HCT116 (cell line): ENCODE results near the gene STK39. TPM values are rescaled to one million over a fixed set of nuclear protein-coding genes. Genes with fewer than 3 reads are reported as not detected.

ENCODE experiments used
- ATAC-seq: fragments of 200-7000 bp; cut with Tn5 transposase; 2 replicates; pipeline ENCODE4 v1.9.1; 2020; ENCODE audit warnings: mild to moderate bottlenecking, moderate library complexity
- BruUV-seq: library from RNA; stranded (reverse); fragments of 400-500 nt; replicated peaks from 2 replicates; lab custom pipeline; 2021; lab: Mats Ljungman, UMichigan
- CTCF ChIA-PET: fragments of 300-600 bp; sonication (Branson Sonifier 250); formaldehyde crosslinking; loops from one replicate; lab custom pipeline; 2021; ENCODE audit warnings: antibody characterized with exemption; lab: Charles Lee
- POLR2A ChIA-PET: fragments of 300-600, 350-600 bp; sonication (Branson Sonifier 250); formaldehyde crosslinking; loops from one replicate; lab custom pipeline; 2021; ENCODE audit warnings: antibody characterized with exemption; lab: Charles Lee
- RAD21 ChIA-PET, 2 experiments: fragments of 300-600 bp; sonication (Branson Sonifier 250); formaldehyde crosslinking; loops; one replicate each; lab custom pipeline; 2023; ENCODE audit warnings: low total read pairs in 2 of 2; ENCODE audit not compliant: uncharacterized antibody in 2 of 2, unreplicated experiment in 2 of 2, low non-redundant PET in 1 of 2; lab: Charles Lee
- DNase-seq: peaks from one replicate; pipeline ENCODE4 v3.0.0-alpha.2; 2010; ENCODE audit warnings: low read depth, low spot score
- H2AFZ ChIP-seq: fragments of 200-600 bp; shearing (Covaris generic), sonication (generic); 2 replicates; pipeline ENCODE4 v1.6.1; 2017; ENCODE audit warnings: low read depth, mixed run types, mixed read lengths, antibody characterized with exemption, low read length; ENCODE audit not compliant: poor library complexity, severe bottlenecking
- H3K27ac ChIP-seq: 2 replicates; pipeline ENCODE4 v1.5.1; 2012; ENCODE audit warnings: low read depth, low read length
- H3K27me3 ChIP-seq: fragments of 200-600 bp; sonication (generic); 2 replicates; pipeline ENCODE4 v1.6.1; 2016; ENCODE audit warnings: mixed run types, low read length, mixed read lengths; ENCODE audit not compliant: insufficient read depth
- H3K36me3 ChIP-seq, 2 experiments: fragments of 200-500 bp in 1 of 2; fragments of 200-600 bp in 1 of 2; sonication (Bioruptor generic) in 1 of 2; sonication (generic) in 1 of 2; 2 replicates each; pipeline versions ENCODE4 v1.5.1 to v1.6.1; 2014 to 2016; ENCODE audit warnings: low read length in 2 of 2, inconsistent platforms in 1 of 2, mixed read lengths in 1 of 2, mixed run types in 1 of 2; ENCODE audit not compliant: insufficient read depth in 2 of 2, control insufficient read depth in 1 of 2
- H3K4me1 ChIP-seq, 2 experiments: fragments of 200-600 bp in 1 of 2; sonication (generic) in 1 of 2; 2 replicates each; pipeline versions ENCODE4 v1.5.1 to v1.6.1; 2012 to 2017; ENCODE audit warnings: low read length in 2 of 2, inconsistent platforms in 1 of 2, mild to moderate bottlenecking in 1 of 2, mixed read lengths in 1 of 2, mixed run types in 1 of 2, moderate library complexity in 1 of 2; ENCODE audit not compliant: insufficient read depth in 2 of 2, control insufficient read depth in 1 of 2
- H3K4me2 ChIP-seq: fragments of 200-600 bp; sonication (generic); 2 replicates; pipeline ENCODE4 v1.6.1; 2017; ENCODE audit warnings: mixed run types, low read length, mixed read lengths
- H3K4me3 ChIP-seq, 2 experiments: fragments of 200-600 bp in 1 of 2; sonication (generic) in 1 of 2; replicated peaks in 1 of 2; 2 replicates each; pipeline ENCODE4 v1.5.1; 2011 to 2016; ENCODE audit warnings: low read length in 2 of 2, control low read depth in 1 of 2, low read depth in 1 of 2, mild to moderate bottlenecking in 1 of 2, mixed read lengths in 1 of 2, mixed run types in 1 of 2
- H3K79me2 ChIP-seq: fragments of 200-600 bp; sonication (generic); 2 replicates; pipeline ENCODE4 v1.6.1; 2017; ENCODE audit warnings: mild to moderate bottlenecking, mixed run types, low read length, moderate library complexity, mixed read lengths; ENCODE audit not compliant: insufficient read depth
- H3K9ac ChIP-seq: fragments of 200-600 bp; sonication (generic); 2 replicates; pipeline ENCODE4 v1.6.1; 2016; ENCODE audit warnings: low read length, mixed read lengths
- H3K9me2 ChIP-seq: fragments of 200-600 bp; sonication (generic), shearing (Covaris generic); 2 replicates; pipeline ENCODE4 v1.6.1; 2017; ENCODE audit warnings: mixed run types, mild to moderate bottlenecking, moderate library complexity; ENCODE audit not compliant: insufficient read depth
- H3K9me3 ChIP-seq, 2 experiments: fragments of 200-500 bp in 1 of 2; fragments of 200-600 bp in 1 of 2; sonication (Bioruptor generic) in 1 of 2; sonication (generic) in 1 of 2; 2 replicates each; pipeline ENCODE4 v1.6.1; 2014 to 2017; ENCODE audit warnings: low read length in 2 of 2, mixed read lengths in 2 of 2, inconsistent platforms in 1 of 2, low read depth in 1 of 2, mild to moderate bottlenecking in 1 of 2, mixed run types in 1 of 2, moderate library complexity in 1 of 2; ENCODE audit not compliant: control insufficient read depth in 1 of 2, insufficient read depth in 1 of 2
- H4K20me1 ChIP-seq: fragments of 200-600 bp; sonication (generic), shearing (Covaris generic); 2 replicates; pipeline ENCODE4 v1.6.1; 2017; ENCODE audit warnings: mixed run types, mild to moderate bottlenecking, moderate library complexity; ENCODE audit not compliant: insufficient read depth
- CEBPB ChIP-seq: IDR thresholded peaks from 2 replicates; pipeline ENCODE4 v1.6.1; 2012; ENCODE audit warnings: low read depth
- ELF1 ChIP-seq: IDR thresholded peaks from 2 replicates; pipeline ENCODE4 v1.6.1; 2012; ENCODE audit warnings: low read depth, borderline replicate concordance
- RAD21 ChIP-seq: IDR thresholded peaks from 2 replicates; pipeline ENCODE4 v1.6.1; 2012; ENCODE audit warnings: low read depth, mild to moderate bottlenecking
- intact Hi-C: fragments of 100-400 bp; cut with micrococcal nuclease; formaldehyde crosslinking; loops from 2 replicates; pipeline ENCODE4 v1.10.0; 2022
- total RNA-seq: library from RNA; stranded (reverse); gene quantifications from one replicate; pipeline ENCODE4 v1.2.1, GENCODE V29; 2021; ENCODE audit not compliant: unreplicated experiment
- TF ChIP-seq, protein P1 (sequence below), 3 experiments: fragments of 200-600 bp in 1 of 3; sonication (generic) in 1 of 3; IDR thresholded peaks in 2 of 3; conservative IDR thresholded peaks in 1 of 3; 2 replicates each; pipeline ENCODE4 v1.5.1; 2012 to 2017; ENCODE audit warnings: low read depth in 2 of 3, low read length in 2 of 3, antibody characterized with exemption in 1 of 3, borderline replicate concordance in 1 of 3, control low read depth in 1 of 3, mild to moderate bottlenecking in 1 of 3, mixed read lengths in 1 of 3, mixed run types in 1 of 3, moderate library complexity in 1 of 3; ENCODE audit not compliant: insufficient read depth in 1 of 3
- TF ChIP-seq, protein P2 (sequence below): IDR thresholded peaks from 2 replicates; pipeline ENCODE4 v1.6.1; 2011; ENCODE audit warnings: mild to moderate bottlenecking, low read length, moderate library complexity; ENCODE audit not compliant: insufficient replicate concordance; ENCODE audit errors: extremely low read depth

Gene STK39
- total RNA-seq, 1 experiment from 2014 or later = 118 TPM

DNA sequence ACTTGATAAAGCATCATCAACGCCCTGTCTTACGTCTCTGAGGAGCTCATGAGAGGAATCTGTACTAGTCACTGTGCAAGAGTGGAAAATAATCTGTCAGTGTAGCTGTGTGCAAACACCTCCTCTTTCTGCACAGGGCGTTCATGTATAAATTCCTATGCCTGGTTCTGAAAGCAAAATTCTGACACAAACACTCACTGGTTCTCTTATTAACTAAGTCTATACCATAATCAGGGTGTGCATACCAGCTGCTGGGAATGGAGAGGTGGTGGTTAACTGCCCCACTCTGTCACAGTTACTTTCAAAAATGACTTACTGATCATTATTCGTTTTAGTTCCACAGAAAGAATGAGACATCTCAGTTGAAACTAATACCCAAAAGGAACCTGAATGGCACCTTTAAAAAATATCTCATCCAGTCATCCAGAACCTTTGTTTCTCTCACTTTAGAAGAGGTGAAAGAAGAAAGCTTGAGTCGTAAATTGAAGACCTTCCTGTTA, 35.7 kb downstream of the STK39 start:
- CTCF ChIA-PET = no interaction called here
- Histone ChIP-seq H2AFZ (no peak overlapping the region), H3K79me2 (peaks cover 94% of the 10 kb centered on the region), H3K36me3 (peaks cover 0 to 4% of the 10 kb centered on the region in 2 experiments; a peak in 1 of 4 replicates), H3K27ac (peak overlapping the region; percentile 99), H4K20me1 (no peaks in the 10 kb centered on the region), H3K4me1 (peaks cover 86 to 100% of the 10 kb centered on the region in 2 experiments), H3K9me2 (no peaks in the 10 kb centered on the region), H3K4me2 (peak overlapping the region; percentile 64), H3K4me3 (no peak overlapping the region; a peak in 1 of 4 replicates), H3K9ac (peak overlapping the region; percentile 69), H3K9me3 (no peaks in the 10 kb centered on the region), H3K27me3 (no peaks in the 10 kb centered on the region)
- ATAC-seq (peak; percentile 40), DNase-seq (no peak)
- TF ChIP-seq, protein P1, sequence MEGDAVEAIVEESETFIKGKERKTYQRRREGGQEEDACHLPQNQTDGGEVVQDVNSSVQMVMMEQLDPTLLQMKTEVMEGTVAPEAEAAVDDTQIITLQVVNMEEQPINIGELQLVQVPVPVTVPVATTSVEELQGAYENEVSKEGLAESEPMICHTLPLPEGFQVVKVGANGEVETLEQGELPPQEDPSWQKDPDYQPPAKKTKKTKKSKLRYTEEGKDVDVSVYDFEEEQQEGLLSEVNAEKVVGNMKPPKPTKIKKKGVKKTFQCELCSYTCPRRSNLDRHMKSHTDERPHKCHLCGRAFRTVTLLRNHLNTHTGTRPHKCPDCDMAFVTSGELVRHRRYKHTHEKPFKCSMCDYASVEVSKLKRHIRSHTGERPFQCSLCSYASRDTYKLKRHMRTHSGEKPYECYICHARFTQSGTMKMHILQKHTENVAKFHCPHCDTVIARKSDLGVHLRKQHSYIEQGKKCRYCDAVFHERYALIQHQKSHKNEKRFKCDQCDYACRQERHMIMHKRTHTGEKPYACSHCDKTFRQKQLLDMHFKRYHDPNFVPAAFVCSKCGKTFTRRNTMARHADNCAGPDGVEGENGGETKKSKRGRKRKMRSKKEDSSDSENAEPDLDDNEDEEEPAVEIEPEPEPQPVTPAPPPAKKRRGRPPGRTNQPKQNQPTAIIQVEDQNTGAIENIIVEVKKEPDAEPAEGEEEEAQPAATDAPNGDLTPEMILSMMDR (IDR thresholded peaks at IDR 0.05 in 2 of 3, conservative IDR thresholded peaks at IDR 0.05 in 1 of 3; ENCODE audit: borderline replicate concordance in 1 of 3, insufficient read depth in 1 of 3, low read depth in 2 of 3, low read length in 2 of 3) = 0 out of 6 replicates have a peak, but pooled peaks of 1 of the 3 experiments have one; percentile 3
- TF ChIP-seq, protein P2, sequence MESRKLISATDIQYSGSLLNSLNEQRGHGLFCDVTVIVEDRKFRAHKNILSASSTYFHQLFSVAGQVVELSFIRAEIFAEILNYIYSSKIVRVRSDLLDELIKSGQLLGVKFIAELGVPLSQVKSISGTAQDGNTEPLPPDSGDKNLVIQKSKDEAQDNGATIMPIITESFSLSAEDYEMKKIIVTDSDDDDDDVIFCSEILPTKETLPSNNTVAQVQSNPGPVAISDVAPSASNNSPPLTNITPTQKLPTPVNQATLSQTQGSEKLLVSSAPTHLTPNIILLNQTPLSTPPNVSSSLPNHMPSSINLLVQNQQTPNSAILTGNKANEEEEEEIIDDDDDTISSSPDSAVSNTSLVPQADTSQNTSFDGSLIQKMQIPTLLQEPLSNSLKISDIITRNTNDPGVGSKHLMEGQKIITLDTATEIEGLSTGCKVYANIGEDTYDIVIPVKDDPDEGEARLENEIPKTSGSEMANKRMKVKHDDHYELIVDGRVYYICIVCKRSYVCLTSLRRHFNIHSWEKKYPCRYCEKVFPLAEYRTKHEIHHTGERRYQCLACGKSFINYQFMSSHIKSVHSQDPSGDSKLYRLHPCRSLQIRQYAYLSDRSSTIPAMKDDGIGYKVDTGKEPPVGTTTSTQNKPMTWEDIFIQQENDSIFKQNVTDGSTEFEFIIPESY = no peak
- no peak for TF ChIP-seq ELF1
- no peak for TF ChIP-seq RAD21
- TF ChIP-seq CEBPB = no peak
- POLR2A ChIA-PET = interaction anchor here (1.0 to 2.9 kb wide), 7 partner anchors 10 to 28 kb away, joined by 3 to 17 read pairs (median 6); no protein-coding TSS in a partner anchor
- RAD21 ChIA-PET = no interaction called here
- intact Hi-C loops = loop anchor here (1.0 to 2.0 kb wide), 3 partner anchors 18 to 45 kb away; partner anchors contain the start of gene STK39
- TSS peak; percentile 92 for BruUV-seq
